Measurements from ENCODE around the gene TMED10. TPM values are rescaled to one million over a fixed set of nuclear protein-coding genes. Genes with fewer than 3 reads are reported as not detected.

TMED10 gene
- total and polyA plus RNA-seq, 2 of the 13 experiments (the other 11 are each of a cell fraction or from before 2014, with no cell fraction given) = 311 to 377 TPM

- in situ Hi-C loops (cut with HindIII; ENCODE audit: extremely low pct_ligation_motif_present, low pct_unique_long_range_greater_than_20kb) = loop anchor here (10.0 kb wide), 1 partner anchor 361 kb away; no protein-coding TSS in a partner anchor
- no peak overlapping the region for H3K27ac ChIP-seq (ENCODE audit: extremely low read length, insufficient read depth, low read length)
- WGBS (ENCODE audit: low lambda C conversion rate) = 81% methylated on average over 7 of the region's 7 CpGs
- FAIRE-seq = no peak
- ChIA-PET CTCF (ENCODE audit: low intra/inter-chr PET ratio, low total read pairs) (no interaction called here), POLR2A (no interaction called here)
- BruUV-seq (replicated peaks) = no TSS peak
- H3K9ac ChIP-seq (ENCODE audit: insufficient read depth, low read depth, low read length) = no peak overlapping the region
- intact Hi-C loops (cut with micrococcal nuclease; ENCODE audit: unreplicated experiment) = no loop called here
- H3K4me3 ChIP-seq (replicated peaks in 1 of 3; ENCODE audit: insufficient read depth in 1 of 3, low read depth in 2 of 3, low read length in 3 of 3) = no peak overlapping the region
- no peaks in the 10 kb centered on the region for H3K9me3 ChIP-seq (ENCODE audit: low read length)
- no peak overlapping the region for H2AFZ ChIP-seq (ENCODE audit: low read length)
- H3K27me3 ChIP-seq (ENCODE audit: control insufficient read depth in 1 of 2, insufficient read depth in 2 of 2, low read length in 2 of 2) = no peaks in the 10 kb centered on the region; a peak in 1 of 5 replicates
- peaks cover 26% of the 10 kb centered on the region for H3K4me1 ChIP-seq (ENCODE audit: insufficient read depth, low read length)
- no peaks in the 10 kb centered on the region for H4K20me1 ChIP-seq (ENCODE audit: insufficient read depth, low read length)
- ATAC-seq = no peak
- no peak for DNase-seq (ENCODE audit: low spot score)
- TF ChIP-seq DMAP1 (CRISPR knock-in tag; IDR thresholded peaks at IDR 0.05) = no peak
- TF ChIP-seq SIX1 (CRISPR knock-in tag; IDR thresholded peaks at IDR 0.05; ENCODE audit: borderline replicate concordance) = no peak
- no peak for TF ChIP-seq ZBTB7A (CRISPR knock-in tag; IDR thresholded peaks at IDR 0.05)
- TF ChIP-seq ZNF30 (CRISPR knock-in tag; IDR thresholded peaks at IDR 0.05) = no peak
- TF ChIP-seq FOXP1 (IDR thresholded peaks at IDR 0.05) = no peak
- no peak for TF ChIP-seq FOXP1 (CRISPR knock-in tag; IDR thresholded peaks at IDR 0.05)
- TF ChIP-seq ZNF691 (CRISPR knock-in tag; IDR thresholded peaks at IDR 0.05; ENCODE audit: borderline replicate concordance, low read depth) = no peak
- TF ChIP-seq PCBP1 (IDR thresholded peaks at IDR 0.05; ENCODE audit: borderline replicate concordance, low read depth, low read length) = no peak
- no peak for TF ChIP-seq EED (CRISPR knock-in tag; IDR thresholded peaks at IDR 0.05)
- H3K4me2 ChIP-seq (ENCODE audit: low read depth, low read length) = no peak overlapping the region
- peaks cover 26% of the 10 kb centered on the region for H3K79me2 ChIP-seq (ENCODE audit: insufficient read depth, low read length)
- peaks cover 4 to 8% of the 10 kb centered on the region in 2 experiments; a peak in 2 of 5 replicates for H3K36me3 ChIP-seq (replicated peaks in 1 of 2; ENCODE audit: control insufficient read depth in 1 of 2, insufficient read depth in 2 of 2, low read length in 2 of 2)
Measured at GRCh38 chr14:75123991-75124390, 52.4 kb downstream of the TMED10 start.

- no peaks in the 10 kb centered on the region for H3K9me3 ChIP-seq (ENCODE audit: low read length)
- peaks cover 5 to 27% of the 10 kb centered on the region in 2 experiments; a peak in 4 of 5 replicates for H3K36me3 ChIP-seq (replicated peaks in 1 of 2; ENCODE audit: control insufficient read depth in 1 of 2, insufficient read depth in 2 of 2, low read length in 2 of 2)
- FAIRE-seq = no peak
- no peak overlapping the region for H3K4me2 ChIP-seq (ENCODE audit: low read depth, low read length)
- H2AFZ ChIP-seq (ENCODE audit: low read length) = no peak overlapping the region
- no peaks in the 10 kb centered on the region; a peak in 1 of 5 replicates for H3K27me3 ChIP-seq (ENCODE audit: control insufficient read depth in 1 of 2, insufficient read depth in 2 of 2, low read length in 2 of 2)
- over 99% methylated on average over 7 of the region's 7 CpGs for WGBS (ENCODE audit: low lambda C conversion rate)
- no peak for DNase-seq (ENCODE audit: low spot score)
- H3K4me1 ChIP-seq (ENCODE audit: insufficient read depth, low read length) = peaks cover 14% of the 10 kb centered on the region
- BruUV-seq (replicated peaks) = no TSS peak
- peaks cover 16% of the 10 kb centered on the region for H3K79me2 ChIP-seq (ENCODE audit: insufficient read depth, low read length)
- in situ Hi-C loops (cut with HindIII; ENCODE audit: extremely low pct_ligation_motif_present, low pct_unique_long_range_greater_than_20kb) = loop anchor here (10.0 kb wide), 1 partner anchor 363 kb away; no protein-coding TSS in a partner anchor
- no peak for ATAC-seq
- POLR2A ChIA-PET = no interaction called here
- no peak overlapping the region for H3K27ac ChIP-seq (ENCODE audit: extremely low read length, insufficient read depth, low read length)
- H3K9ac ChIP-seq (ENCODE audit: insufficient read depth, low read depth, low read length) = no peak overlapping the region
- CTCF ChIA-PET (ENCODE audit: low intra/inter-chr PET ratio, low total read pairs) = no interaction called here
- no peak overlapping the region for H3K4me3 ChIP-seq (replicated peaks in 1 of 3; ENCODE audit: insufficient read depth in 1 of 3, low read depth in 2 of 3, low read length in 3 of 3)
- intact Hi-C loops (cut with micrococcal nuclease; ENCODE audit: unreplicated experiment) = no loop called here
- no peaks in the 10 kb centered on the region for H4K20me1 ChIP-seq (ENCODE audit: insufficient read depth, low read length)
- TF ChIP-seq ZNF574 (CRISPR knock-in tag; IDR thresholded peaks at IDR 0.05) (no peak), ZNF761 (CRISPR knock-in tag; conservative IDR thresholded peaks at IDR 0.05) (no peak), MIER2 (CRISPR knock-in tag; IDR thresholded peaks at IDR 0.05) (no peak), CBX5 (CRISPR knock-in tag; IDR thresholded peaks at IDR 0.05; ENCODE audit: borderline replicate concordance) (no peak), TERF1 (CRISPR knock-in tag; IDR thresholded peaks at IDR 0.05) (no peak), ZNF317 (CRISPR knock-in tag; IDR thresholded peaks at IDR 0.05) (no peak), TOE1 (CRISPR knock-in tag; IDR thresholded peaks at IDR 0.05) (no peak)
Measured at GRCh38 chr14:75121552-75121951, 54.9 kb downstream of the TMED10 start.
